Lower leg skin (tissue), 3 donors: ENCODE results near the gene PRXL2B.
"Not testable (repeated sequence)": the region's sequence is repeated elsewhere in the genome, so short reads cannot be mapped to it uniquely, and the experiment has no call there.

ENCODE experiments used
- CTCF ChIP-seq, 3 donors: fragments of 450-650 bp; IDR thresholded peaks; one replicate each; pipeline ENCODE4 v1.5.1; 2016; ENCODE audit warnings: antibody characterized with exemption in 3 of 3, mild to moderate bottlenecking in 3 of 3, moderate library complexity in 2 of 3
- POLR2A ChIP-seq, 2 donors: fragments of 450-650 bp; IDR thresholded peaks; one replicate each; pipeline ENCODE4 v1.6.1; 2016 to 2017; ENCODE audit warnings: antibody characterized with exemption in 2 of 2, mild to moderate bottlenecking in 1 of 2, moderate library complexity in 1 of 2

- not testable (repeated sequence) for TF ChIP-seq POLR2A, CTCF (IDR thresholded peaks at IDR 0.05)
These were observed 33.5 kb upstream of the PRXL2B start for GRCh38 chr1:2553076-2553475.
